GM19395 (cell line): ENCODE results near the gene MAGEA6.
"Not testable (repeated sequence)": the region's sequence is repeated elsewhere in the genome, so short reads cannot be mapped to it uniquely, and the experiment has no call there.

Experiments used
- ATAC-seq: cut with Tn5 transposase; IDR thresholded peaks from one replicate; pipeline ENCODE4 v1.9.1; 2021; ENCODE audit warnings: mild to moderate bottlenecking, moderate library complexity; ENCODE audit not compliant: unreplicated experiment

Gene MAGEA6, protein sequence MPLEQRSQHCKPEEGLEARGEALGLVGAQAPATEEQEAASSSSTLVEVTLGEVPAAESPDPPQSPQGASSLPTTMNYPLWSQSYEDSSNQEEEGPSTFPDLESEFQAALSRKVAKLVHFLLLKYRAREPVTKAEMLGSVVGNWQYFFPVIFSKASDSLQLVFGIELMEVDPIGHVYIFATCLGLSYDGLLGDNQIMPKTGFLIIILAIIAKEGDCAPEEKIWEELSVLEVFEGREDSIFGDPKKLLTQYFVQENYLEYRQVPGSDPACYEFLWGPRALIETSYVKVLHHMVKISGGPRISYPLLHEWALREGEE

DNA sequence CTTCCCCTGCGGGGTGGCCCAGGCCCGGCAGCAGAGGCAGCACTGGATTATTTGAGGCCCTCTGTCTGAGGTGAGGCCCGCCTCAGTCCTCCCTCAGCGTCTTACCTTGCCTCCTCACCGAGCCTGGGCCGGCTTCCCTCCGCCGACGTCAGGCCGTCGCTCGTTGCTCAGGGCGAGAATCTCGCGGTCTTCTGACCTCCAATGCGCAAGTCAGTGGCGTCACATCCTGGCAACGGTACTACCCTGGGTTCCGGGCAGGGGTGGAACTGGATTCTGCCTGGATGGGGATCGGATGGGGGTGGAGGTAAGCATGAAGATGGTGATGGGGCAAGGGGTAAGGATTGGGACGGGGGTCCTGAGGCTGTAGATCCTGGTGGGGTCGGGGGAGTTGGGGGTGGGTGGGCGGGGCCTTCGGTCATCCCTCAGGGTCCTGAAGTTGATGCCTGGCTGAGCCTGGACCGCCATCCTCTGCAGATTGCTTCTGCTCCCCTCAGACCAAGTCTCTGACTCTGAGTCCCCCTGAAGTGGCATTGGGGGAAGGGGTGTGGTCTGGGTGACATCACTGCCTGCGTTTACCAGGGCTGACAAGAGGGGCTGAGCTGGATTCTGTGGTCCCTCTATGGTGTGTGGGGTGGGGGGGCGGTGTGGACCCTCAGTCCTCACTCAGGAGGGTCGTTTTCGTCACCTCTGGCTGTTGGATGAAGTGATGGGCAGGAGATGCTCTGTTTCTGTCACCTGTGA, at the start of gene MAGEA6:
Gene MAGEA6 (minus strand): TSS at position 141 of the 741 bp plus-strand sequence. CDS start 2,039 bp downstream, outside the sequence.
- ATAC-seq: not testable (repeated sequence)

DNA sequence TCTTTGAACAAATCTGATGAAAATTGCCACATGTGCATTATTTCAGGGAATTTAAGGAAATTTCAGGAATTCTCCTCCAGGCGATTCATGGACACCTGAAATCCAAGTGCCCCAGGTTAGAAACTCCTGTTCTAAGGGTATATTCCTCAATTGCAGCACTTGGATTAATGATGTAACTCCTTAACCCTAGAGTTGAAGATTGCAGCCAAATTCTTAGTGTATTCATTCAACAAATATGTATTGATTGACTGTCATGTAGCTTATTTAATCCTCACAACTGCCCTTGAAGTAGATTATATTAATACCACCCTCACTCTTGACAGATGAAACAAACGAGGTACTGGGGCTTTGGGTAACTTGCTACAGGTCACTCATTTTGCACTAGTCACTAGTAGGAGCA, 49.8 kb upstream of the MAGEA6 start:
- ATAC-seq: no peak

DNA sequence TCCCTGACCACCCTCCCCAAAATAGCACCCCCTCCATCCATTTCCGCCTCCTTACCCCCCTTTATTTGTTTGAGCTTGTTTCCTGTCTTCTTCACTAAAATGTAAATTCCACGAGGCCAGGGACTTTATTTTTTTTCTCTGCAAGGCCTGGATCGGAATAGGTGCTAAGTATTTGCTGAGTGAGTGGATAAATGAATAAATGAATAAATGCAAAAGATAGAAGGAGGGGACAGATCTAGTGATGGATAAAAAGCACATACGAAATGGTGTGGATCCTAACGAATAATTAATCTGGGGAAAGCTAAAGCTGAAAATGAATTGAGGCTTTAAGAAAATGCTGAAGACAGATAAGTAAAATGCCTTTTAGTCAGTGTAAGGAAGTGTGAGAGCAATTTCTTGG, 48.9 kb upstream of the MAGEA6 start:
- no peak for ATAC-seq

DNA sequence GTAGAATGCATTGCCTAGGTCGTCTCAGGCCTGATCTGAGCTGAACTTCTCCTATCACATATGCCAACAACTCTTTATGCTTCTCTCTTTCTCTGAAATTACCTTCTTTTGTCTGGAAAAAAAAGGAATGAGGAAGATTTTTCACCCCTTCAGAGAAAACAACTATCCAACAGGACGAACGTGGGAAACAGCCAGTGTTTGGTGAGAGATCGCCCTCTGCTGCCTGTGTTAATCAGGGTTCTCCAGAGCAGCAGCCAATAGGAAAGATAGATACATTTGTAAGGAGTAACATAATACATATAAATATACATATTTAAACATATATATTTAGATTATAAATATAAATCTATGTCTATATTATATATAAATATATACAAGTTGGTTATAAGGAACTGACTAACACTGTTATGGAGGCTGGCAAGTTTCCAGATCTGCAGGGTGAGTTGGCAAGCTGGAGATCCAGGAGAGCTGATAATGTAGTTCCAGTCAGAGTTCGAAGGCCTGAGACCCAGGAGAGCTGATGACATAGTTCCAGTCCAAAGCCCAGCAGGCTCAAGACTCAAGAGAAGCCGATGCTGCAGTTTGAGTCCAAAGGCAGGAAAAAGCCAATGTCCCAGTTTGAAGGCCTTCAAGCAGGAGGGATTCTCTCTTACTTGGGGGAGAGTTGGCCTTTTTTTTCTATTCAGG, 47.7 kb upstream of the MAGEA6 start:
- ATAC-seq: no peak

DNA sequence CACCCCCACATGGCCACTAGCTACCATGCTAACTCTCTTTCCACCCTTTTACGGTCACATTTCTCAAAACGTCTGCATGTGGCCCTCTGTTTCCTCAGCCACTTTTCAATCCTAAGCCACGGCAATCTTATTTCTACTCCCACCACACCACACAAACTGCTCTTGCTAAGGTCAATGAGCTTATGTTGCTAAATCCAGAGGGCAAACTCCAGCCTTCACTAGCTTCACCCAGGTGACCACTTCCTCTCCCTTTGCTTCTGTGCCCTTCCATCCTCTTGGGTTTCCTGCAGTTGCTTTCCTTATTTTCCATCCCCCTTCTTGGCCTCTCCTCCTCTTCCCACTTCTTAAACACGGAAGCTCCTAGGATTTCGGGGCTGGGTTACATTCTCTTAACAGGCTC, 44.6 kb upstream of the MAGEA6 start:
- ATAC-seq: no peak

DNA sequence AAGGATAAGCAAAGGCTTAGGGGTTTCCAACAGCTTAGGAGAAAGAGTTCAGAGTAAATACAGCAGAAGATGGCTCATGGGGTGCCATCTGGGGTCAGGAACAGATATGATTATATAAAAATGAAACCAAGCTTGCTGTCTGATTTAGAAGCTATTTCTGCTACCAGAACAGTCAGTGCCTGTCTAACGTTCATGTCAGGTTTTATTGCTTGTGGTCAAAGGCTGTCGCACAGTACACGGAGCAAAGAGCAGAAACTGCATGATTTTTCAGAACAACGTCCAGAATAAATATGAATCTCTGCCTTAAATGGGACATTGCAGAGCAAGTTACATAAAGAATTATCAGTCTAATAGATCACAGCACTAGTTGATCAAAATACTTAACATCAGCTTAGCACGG, 43.7 kb upstream of the MAGEA6 start:
- ATAC-seq: no peak

DNA sequence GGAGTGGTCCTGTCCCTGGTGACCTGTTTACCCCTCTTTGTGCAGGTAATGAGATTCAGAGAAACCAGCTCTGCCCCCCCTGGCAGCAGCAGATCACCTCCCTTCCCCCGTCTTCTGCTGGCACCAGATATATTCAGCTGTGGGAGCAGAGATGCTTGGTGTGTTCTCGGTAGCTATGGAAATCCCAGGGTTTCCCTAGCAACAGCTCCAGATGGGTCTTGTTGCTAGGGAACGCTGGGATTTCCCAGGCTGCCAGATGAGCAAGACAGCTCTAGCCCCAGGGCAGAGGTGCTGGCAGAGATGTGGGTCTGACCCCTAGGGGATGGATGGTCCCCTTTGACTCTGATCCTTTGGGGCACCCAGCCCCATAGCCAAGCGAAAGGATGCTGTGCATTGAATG, 40.9 kb upstream of the MAGEA6 start:
- no peak for ATAC-seq

DNA sequence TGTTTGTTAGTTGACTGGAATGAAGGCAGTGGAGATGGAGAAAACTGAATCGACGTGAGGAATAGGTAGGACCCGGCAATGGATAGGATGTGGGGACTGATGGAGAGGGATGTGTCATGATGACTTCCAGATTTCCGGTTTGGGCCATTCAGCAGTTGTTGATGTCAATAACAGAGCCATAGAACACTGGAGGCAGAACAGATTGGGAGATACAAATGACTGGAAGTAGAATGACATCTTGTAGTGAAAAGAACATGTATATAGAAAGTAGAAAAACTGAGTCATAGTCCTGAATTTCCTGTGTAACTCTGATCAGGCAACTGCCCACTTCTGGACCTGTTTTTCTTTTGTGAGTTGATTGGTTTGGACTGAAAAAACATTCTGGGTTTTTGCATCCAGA, 36.5 kb upstream of the MAGEA6 start:
- no peak for ATAC-seq

DNA sequence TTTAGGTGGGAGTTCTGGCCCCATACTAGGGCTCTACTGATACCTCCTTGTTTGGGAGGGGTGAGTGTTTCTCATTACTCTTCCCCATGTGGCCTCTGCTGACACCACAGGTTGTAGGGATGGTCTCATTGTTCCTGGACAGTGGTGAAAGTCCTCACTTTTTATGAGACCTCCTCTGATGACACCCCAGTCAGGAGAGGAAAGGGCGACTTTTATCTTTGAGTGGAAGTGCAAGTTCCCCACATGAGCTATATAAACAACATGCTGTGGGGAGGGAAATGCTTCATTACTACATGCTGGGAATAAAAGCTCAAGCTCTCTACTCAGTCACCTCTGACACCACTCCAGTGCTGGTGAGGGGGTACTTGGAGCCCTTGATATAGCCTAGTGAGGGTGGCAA, 29.5 kb upstream of the MAGEA6 start:
- ATAC-seq: no peak

DNA sequence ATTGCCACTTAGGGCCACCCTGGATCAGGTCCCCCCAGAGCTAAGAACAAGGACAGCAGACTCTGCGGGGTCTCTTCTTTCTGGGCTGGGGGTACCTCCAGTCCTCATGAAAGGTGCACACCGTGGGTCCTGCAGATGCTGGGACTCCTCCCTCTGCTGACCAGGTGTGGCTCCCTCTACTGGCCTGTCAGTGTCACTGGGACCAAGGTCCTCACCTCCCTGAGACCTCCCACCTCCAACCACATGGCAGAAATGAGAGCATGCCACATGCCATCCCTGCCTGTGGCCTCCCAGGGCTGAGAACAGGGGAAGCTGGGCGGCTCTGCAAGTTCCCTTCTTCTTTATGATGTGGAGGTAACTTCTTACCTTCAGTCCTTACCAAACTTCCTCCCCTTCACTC, 17.6 kb upstream of the MAGEA6 start:
- ATAC-seq: peak; percentile 81

DNA sequence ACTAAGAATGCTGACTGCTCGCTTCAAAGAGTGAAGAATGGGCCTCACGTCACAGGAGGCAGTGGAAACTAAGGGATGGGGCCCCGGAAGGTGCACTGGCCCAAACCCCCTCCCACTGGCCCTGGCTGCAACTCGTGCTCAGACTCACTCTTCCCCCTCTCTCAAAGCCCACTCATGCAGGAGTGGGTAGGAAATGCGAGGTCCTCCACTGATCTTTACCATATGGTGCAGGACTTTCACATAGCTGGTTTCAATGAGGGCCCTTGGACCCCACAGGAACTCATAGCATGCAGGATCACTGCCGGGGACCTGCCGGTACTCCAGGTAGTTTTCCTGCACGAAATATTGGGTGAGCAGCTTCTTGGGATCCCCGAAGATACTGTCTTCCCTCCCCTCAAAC, 2.9 kb downstream of the MAGEA6 start:
- ATAC-seq: not testable (repeated sequence)

DNA sequence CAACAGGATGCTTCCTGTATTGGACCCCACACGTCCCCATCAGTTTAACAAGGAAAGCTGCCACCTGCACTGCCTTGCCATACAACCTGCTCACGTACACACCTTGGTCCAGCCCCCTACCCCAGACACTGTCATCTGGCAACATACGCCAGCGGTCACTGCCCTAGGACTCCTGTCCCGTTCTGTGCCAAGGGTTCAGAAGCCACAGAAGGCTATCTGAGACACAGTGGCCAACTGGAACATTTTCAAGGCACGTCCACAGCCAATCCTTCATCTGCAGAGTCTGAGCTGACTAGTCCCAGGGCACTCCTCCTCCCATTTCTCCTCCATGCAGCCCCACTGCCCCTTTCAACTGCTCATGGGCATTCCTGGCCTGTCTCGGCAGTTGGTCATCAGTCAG, 7.9 kb downstream of the MAGEA6 start:
- not testable (repeated sequence) for ATAC-seq

DNA sequence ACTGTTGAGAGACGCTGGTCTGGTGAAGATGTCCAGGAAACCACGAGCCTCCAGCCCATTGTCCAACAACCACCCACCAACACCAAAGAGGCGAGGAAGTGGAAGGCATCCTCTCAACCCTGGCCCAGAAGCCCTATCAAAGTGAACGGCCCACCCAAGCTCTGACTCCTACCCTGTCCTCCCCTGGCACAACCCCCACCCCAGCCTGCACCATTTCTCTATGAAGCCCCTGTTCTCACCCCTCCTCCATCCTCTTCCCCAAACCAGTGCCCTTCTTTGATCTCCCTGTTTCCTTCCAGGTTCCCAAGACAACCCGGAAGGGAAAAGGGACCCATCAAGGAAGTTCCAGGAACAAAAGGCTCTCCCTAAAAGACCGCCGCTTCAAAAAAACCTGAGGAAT, 9.9 kb downstream of the MAGEA6 start:
- not testable (repeated sequence) for ATAC-seq

DNA sequence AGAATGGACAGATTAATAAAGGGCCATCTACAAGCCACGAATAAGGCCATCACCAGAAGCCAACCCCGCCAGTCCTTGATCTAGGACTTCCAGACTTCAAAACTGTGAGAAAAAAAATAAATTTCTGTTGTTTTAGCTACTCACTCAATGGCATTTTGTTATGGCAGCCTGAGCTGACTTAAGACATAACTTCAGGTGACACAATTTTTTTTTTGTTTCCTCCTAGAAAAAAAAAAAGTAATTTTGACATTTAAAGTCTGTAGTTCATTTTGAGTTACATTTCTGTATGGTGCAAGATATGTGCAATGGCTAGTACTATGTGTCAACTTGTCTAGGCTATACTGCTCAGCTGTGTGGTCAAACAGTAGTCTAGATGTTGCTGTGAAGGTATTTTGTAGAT, 10.6 kb downstream of the MAGEA6 start, which contains the start of gene CSAG3:
Gene CSAG3 (plus strand): TSS at position 301 of the 400 bp plus-strand sequence.
- not testable (repeated sequence) for ATAC-seq

DNA sequence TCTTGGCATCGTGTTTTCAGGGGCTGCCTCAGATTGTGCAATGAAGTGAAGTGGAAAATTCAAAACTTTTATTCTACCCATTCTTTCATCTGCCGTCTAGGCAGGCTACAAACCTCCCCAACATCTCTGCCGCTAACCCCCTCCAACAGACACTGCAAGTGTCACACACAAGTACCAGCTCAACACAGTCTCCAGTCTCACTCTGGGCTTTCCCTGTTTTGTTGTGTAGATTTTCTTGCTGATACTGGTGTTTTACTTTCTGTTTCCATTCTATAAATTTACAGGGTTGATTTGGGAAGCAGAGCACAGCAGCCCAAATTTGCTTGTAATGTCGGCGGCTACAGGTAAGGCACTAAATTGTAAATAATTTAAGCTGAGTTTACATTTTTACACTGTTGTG, 14.6 kb downstream of the MAGEA6 start:
- ATAC-seq: not testable (repeated sequence)

DNA sequence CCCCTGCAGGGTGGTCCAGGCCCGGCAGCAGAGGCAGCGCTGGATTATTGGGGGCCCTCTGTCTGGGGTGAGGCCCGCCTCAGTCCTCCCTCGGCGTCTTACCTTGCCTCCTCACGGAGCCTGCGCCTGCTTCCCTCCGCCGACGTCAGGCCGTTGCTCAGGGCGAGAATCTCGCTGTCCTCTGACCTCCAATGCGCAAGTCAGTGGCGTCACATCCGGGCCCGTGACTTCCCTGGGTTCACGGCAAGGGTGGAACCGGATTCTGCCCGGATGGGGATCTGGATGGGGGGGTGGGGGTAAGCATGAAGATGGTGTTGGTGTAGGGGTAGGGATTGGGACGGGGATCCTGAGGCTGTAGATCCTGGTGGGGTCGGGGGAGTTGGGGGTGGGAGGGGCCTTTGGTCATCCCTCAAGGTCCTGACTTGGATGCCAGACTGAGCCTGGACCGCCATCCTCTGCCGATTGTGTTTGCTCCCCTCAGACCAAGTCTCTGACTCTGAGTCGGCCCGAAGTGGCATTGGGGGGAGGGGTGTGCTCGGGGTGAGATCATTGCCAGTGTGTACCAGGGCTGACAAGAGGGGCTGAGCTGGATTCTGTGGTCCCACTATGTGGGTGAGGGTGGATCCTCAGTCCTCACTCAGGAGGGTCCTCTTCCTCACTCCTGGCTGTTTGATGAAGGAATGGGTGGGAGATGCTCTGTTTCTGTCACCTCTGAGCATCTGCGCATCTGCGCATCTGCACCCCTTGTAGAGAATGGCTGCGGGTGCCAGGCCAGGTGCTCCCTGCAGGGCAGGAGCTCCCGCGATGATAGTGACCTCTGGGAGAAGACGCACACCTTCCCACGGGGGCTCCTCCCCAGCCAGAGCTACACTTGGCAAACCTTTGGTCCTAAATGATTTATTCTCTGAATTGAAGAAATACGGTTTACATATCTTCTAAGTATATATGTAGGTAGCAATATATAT, 15.5 kb downstream of the MAGEA6 start, which contains the start of gene MAGEA2:
Gene MAGEA2 (minus strand): TSS at position 157 of the 965 bp plus-strand sequence. CDS start 2,479 bp downstream, outside the sequence.
- ATAC-seq: not testable (repeated sequence)

DNA sequence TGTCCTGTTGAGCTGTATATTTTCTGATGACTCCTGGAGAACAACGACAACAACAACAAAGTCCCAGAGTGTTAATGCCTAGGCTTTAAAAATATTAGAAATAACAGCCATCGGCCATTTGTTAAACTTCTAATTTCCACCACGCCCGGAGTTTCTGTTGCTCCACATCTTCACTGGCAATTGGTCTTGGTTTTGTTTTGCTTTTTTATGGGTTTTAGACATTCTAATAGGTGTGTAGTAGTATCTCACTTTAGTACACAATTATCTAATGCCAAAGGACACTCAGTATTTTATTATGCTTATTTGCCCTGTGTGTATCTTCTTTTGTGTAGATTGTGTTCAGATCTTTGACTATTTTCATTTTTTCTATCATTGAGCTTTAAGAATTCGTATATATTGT, 30.9 kb downstream of the MAGEA6 start:
- ATAC-seq: no peak

DNA sequence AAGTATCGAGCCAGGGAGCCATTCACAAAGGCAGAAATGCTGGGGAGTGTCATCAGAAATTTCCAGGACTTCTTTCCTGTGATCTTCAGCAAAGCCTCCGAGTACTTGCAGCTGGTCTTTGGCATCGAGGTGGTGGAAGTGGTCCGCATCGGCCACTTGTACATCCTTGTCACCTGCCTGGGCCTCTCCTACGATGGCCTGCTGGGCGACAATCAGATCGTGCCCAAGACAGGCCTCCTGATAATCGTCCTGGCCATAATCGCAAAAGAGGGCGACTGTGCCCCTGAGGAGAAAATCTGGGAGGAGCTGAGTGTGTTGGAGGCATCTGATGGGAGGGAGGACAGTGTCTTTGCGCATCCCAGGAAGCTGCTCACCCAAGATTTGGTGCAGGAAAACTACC, 33.0 kb downstream of the MAGEA6 start:
- not testable (repeated sequence) for ATAC-seq

DNA sequence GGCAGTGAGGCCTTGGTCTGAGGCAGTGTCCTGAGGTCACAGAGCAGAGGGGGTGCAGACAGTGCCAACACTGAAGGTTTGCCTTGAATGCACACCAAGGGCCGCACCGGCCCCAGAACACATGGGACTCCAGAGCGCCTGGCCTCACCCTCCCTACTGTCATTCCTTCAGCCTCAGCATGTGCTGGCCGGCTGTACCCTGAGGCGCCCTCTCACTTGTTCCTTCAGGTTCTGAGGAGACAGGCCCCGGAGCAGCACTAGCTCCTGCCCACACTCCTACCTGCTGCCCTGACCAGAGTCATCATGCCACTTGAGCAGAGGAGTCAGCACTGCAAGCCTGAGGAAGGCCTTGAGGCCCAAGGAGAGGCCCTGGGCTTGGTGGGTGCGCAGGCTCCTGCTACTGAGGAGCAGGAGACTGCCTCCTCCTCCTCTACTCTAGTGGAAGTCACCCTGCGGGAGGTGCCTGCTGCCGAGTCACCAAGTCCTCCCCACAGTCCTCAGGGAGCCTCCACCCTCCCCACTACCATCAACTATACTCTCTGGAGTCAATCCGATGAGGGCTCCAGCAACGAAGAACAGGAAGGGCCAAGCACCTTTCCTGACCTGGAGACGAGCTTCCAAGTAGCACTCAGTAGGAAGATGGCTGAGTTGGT, 33.5 kb downstream of the MAGEA6 start:
- ATAC-seq: no peak

DNA sequence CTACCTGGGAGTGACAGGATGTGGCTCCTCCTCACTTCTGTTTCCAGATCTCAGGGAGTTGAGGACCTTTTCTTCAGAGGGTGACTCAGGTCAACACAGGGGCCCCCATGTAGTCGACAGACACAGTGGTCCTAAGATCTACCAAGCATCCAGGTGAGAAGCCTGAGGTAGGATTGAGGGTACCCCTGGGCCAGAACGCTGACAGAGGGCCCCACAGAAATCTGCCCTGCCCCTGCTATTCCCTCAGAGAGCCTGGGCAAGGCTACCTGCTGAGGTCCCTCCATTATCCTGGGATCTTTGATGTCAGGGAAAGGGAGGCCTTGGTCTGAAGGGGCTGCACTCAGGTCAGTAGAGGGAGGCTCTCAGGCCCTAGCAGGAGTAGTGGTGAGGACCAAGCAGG, 34.4 kb downstream of the MAGEA6 start:
- ATAC-seq: no peak
